Keratinocyte (primary cell): ENCODE measurements around the gene HPD. TPM values are rescaled to one million over a fixed set of nuclear protein-coding genes. Genes with fewer than 3 reads are reported as not detected.
"Not testable (repeated sequence)": the region's sequence is repeated elsewhere in the genome, so short reads cannot be mapped to it uniquely, and the experiment has no call there.

Experiments
- DNase-seq: peaks from one replicate; pipeline ENCODE4 v3.0.0-alpha.2; 2011; ENCODE audit warnings: low read depth, missing footprints, low spot score
- FAIRE-seq: peaks from 2 replicates; lab custom pipeline; 2011; peaks lifted over from hg19 to GRCh38; lab: Jason Lieb, UNC
- H2AFZ ChIP-seq: 2 replicates; pipeline ENCODE4 v1.6.0; 2012; ENCODE audit warnings: low read length, control low read depth, inconsistent platforms; ENCODE audit not compliant: control insufficient read depth
- H3K27ac ChIP-seq: 2 replicates; pipeline ENCODE4 v1.5.1; 2011; ENCODE audit warnings: low read length; ENCODE audit not compliant: control insufficient read depth, insufficient read depth
- H3K27me3 ChIP-seq: 3 replicates; pipeline ENCODE4 v1.6.0; 2011; ENCODE audit warnings: low read length; ENCODE audit not compliant: control insufficient read depth, insufficient read depth; ENCODE audit errors: extremely low read depth
- H3K36me3 ChIP-seq, 2 experiments: 2 replicates in 1 of 2; 3 replicates in 1 of 2; pipeline ENCODE4 v1.5.1; 2011; ENCODE audit warnings: low read length in 2 of 2, mild to moderate bottlenecking in 1 of 2; ENCODE audit not compliant: control insufficient read depth in 2 of 2, insufficient read depth in 2 of 2; ENCODE audit errors: extremely low read depth in 1 of 2
- H3K4me1 ChIP-seq: 3 replicates; pipeline ENCODE4 v1.5.1; 2011; ENCODE audit warnings: low read length; ENCODE audit not compliant: control insufficient read depth, insufficient read depth; ENCODE audit errors: extremely low read depth
- H3K4me2 ChIP-seq: 3 replicates; pipeline ENCODE4 v1.6.0; 2011; ENCODE audit warnings: low read depth, low read length; ENCODE audit not compliant: control insufficient read depth, insufficient read depth; ENCODE audit errors: extremely low read depth
- H3K4me3 ChIP-seq, 3 experiments: fragments of 200-600 bp in 1 of 3; sonication (generic) in 1 of 3; 2 replicates in 2 of 3; 3 replicates in 1 of 3; pipeline ENCODE4 v1.5.1; 2011 to 2016; ENCODE audit warnings: low read length in 3 of 3, mild to moderate bottlenecking in 3 of 3, control low read depth in 2 of 3, inconsistent platforms in 1 of 3, low read depth in 1 of 3, mixed read lengths in 1 of 3, mixed run types in 1 of 3, moderate library complexity in 1 of 3; ENCODE audit not compliant: control insufficient read depth in 2 of 3, insufficient read depth in 2 of 3; ENCODE audit errors: extremely low read depth in 1 of 3
- H3K79me2 ChIP-seq: 2 replicates; pipeline ENCODE4 v1.6.0; 2012; ENCODE audit warnings: low read length; ENCODE audit not compliant: control insufficient read depth, insufficient read depth
- H3K9ac ChIP-seq: 3 replicates; pipeline ENCODE4 v1.6.0; 2011; ENCODE audit warnings: low read length; ENCODE audit not compliant: control insufficient read depth, insufficient read depth; ENCODE audit errors: extremely low read depth
- H3K9me1 ChIP-seq: 3 replicates; pipeline ENCODE4 v1.6.0; 2011; ENCODE audit warnings: low read length; ENCODE audit not compliant: control insufficient read depth, insufficient read depth; ENCODE audit errors: extremely low read depth
- H3K9me3 ChIP-seq: 2 replicates; pipeline ENCODE4 v1.5.1; 2012; ENCODE audit warnings: low read depth, low read length; ENCODE audit not compliant: control insufficient read depth
- H4K20me1 ChIP-seq: 3 replicates; pipeline ENCODE4 v1.6.0; 2011; ENCODE audit warnings: low read length; ENCODE audit not compliant: control insufficient read depth, insufficient read depth; ENCODE audit errors: extremely low read depth
- CTCF ChIP-seq, 3 experiments: IDR thresholded peaks in 1 of 3; conservative IDR thresholded peaks in 1 of 3; optimal IDR thresholded peaks in 1 of 3; 2 replicates in 2 of 3; 3 replicates in 1 of 3; pipeline versions ENCODE3 to v1.5.1; 2011; ENCODE audit warnings: low read length in 3 of 3, mild to moderate bottlenecking in 3 of 3, moderate library complexity in 2 of 3, control low read depth in 1 of 3, inconsistent platforms in 1 of 3; ENCODE audit not compliant: insufficient read depth in 2 of 3; ENCODE audit errors: extremely low read depth in 1 of 3
- EZH2 ChIP-seq: IDR thresholded peaks from one replicate; pipeline ENCODE4 v1.6.1; 2012; ENCODE audit warnings: inconsistent platforms, mild to moderate bottlenecking, low read length, moderate library complexity
- dilution Hi-C: fragments of 300-500 bp; cut with MboI; formaldehyde crosslinking; loops from one replicate; pipeline ENCODE4 v1.7.0; 2020; ENCODE audit warnings: low sequenced_read_pairs; ENCODE audit not compliant: extremely low pct_ligation_motif_present
- polyA plus RNA-seq, 5 experiments: library from polyadenylated mRNA; depleted of rRNA in 3 of 5; stranded (reverse) in 3 of 5; stranded (forward) in 1 of 5; unstranded in 1 of 5; fragments of >200 nt; gene quantifications; 1 replicate in 1 of 5; 2 replicates in 3 of 5; 3 replicates in 1 of 5; pipeline versions ENCODE4 v1.2.1 to v1.2.3, GENCODE V29; 2011 to 2012; ENCODE audit warnings: missing spikeins in 2 of 5, low read depth in 1 of 5, low replicate concordance in 1 of 5

Gene HPD
- polyA plus RNA-seq, 1 donor (not counting 4 experiments of a cell fraction or from before 2014, with no cell fraction given), result not detected

GRCh38 chr12:121858318-121858661 lies 369 bp downstream of the HPD start:
- Histone ChIP-seq H3K79me2 (no peaks in the 10 kb centered on the region), H3K27me3 (no peaks in the 10 kb centered on the region), H3K4me1 (peaks cover 6% of the 10 kb centered on the region), H3K4me3 (no peak overlapping the region), H3K9me1 (no peaks in the 10 kb centered on the region), H3K9me3 (no peaks in the 10 kb centered on the region), H3K27ac (no peak overlapping the region), H2AFZ (no peak overlapping the region), H3K36me3 (no peaks in the 10 kb centered on the region), H3K9ac (no peak overlapping the region), H4K20me1 (no peaks in the 10 kb centered on the region), H3K4me2 (no peak overlapping the region)
- no peak for FAIRE-seq
- no peak for DNase-seq
- dilution Hi-C loops, result no loop called here
- TF ChIP-seq EZH2 (no peak), CTCF (optimal IDR thresholded peaks at IDR 0.05 in 1 of 3, IDR thresholded peaks at IDR 0.05 in 1 of 3, conservative IDR thresholded peaks at IDR 0.05 in 1 of 3; ENCODE audit: extremely low read depth in 1 of 3, insufficient read depth in 2 of 3, low read length in 3 of 3) (no peak)

DNA sequence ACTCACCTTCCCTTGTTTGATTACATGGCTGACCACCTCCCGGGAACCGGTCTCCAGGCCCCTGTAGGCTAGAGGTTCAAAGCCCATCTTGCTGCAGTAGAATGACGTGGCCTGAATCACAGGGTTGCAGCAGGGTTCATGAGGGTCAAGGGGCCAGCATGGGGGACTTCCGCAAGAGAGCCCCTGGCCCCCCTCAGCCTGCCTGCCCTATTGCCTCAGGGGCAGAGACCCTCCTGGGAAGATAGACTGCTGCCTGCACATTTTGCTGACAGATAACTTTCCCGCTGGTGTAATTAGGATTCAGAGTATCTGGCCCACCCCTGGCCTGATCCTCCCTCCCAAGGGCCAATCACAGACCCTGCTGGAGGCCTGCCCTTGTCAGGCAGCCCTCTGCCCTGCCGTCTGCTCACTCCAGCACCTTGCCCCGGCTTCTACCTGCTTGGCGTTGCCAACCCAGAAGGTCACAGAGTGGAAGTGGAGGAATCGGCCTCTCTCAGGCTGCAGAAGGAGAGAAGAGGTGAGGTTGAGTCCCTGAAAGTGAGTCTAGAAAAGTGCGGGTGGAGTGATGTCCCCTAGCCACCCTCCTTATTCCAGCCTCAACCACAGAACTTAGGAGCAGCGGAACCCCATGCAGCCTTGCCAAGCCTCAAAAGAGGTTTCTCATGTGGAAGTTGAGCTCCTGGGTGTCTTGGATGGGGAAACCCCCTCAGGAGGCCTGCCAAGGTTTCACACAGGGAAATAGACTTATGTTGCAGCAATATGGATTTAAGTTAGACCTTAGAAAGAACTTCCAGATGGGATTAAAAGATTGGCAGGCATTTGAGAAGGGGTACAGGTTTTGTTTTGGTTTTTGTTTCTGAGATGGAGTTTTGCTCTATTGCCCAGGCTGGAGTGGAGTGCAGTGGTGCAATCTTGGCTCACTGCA lies 1.1 kb downstream of the HPD start:
- Histone ChIP-seq H3K4me3 (no peak overlapping the region), H3K9me1 (no peaks in the 10 kb centered on the region), H3K9me3 (no peaks in the 10 kb centered on the region), H3K36me3 (no peaks in the 10 kb centered on the region), H3K9ac (no peak overlapping the region), H4K20me1 (no peaks in the 10 kb centered on the region), H3K4me1 (peaks cover 6% of the 10 kb centered on the region), H3K27ac (no peak overlapping the region), H3K79me2 (no peaks in the 10 kb centered on the region), H3K27me3 (no peaks in the 10 kb centered on the region), H3K4me2 (no peak overlapping the region), H2AFZ (no peak overlapping the region)
- DNase-seq (no peak), FAIRE-seq (no peak)
- dilution Hi-C loops, result no loop called here
- TF ChIP-seq CTCF (optimal IDR thresholded peaks at IDR 0.05 in 1 of 3, IDR thresholded peaks at IDR 0.05 in 1 of 3, conservative IDR thresholded peaks at IDR 0.05 in 1 of 3; ENCODE audit: extremely low read depth in 1 of 3, insufficient read depth in 2 of 3, low read length in 3 of 3) (no peak), EZH2 (no peak)

GRCh38 chr12:121852392-121852791 lies 6.3 kb downstream of the HPD start:
- H3K9ac ChIP-seq, H3K36me3 ChIP-seq, H2AFZ ChIP-seq, H3K79me2 ChIP-seq, H3K4me2 ChIP-seq, H4K20me1 ChIP-seq, H3K9me3 ChIP-seq, H3K27ac ChIP-seq, H3K4me1 ChIP-seq, DNase-seq, H3K9me1 ChIP-seq, FAIRE-seq, dilution Hi-C loops, H3K4me3 ChIP-seq, H3K27me3 ChIP-seq: not testable (repeated sequence)
